Cardiac fibroblast (primary cell): ENCODE results near the gene LAMB1.

Source experiments
- DNase-seq, 2 donors: peaks; one replicate each; pipeline versions ENCODE4 v3.0.0 to v3.0.0-alpha.2; 2010; ENCODE audit warnings: low read depth in 2 of 2
- H3K4me3 ChIP-seq, 2 donors: replicated peaks in 1 of 2; 1 replicate in 1 of 2; 2 replicates in 1 of 2; pipeline ENCODE4 v1.5.1; 2011; ENCODE audit warnings: low read depth in 2 of 2, low read length in 2 of 2, mild to moderate bottlenecking in 2 of 2, moderate library complexity in 1 of 2
- CTCF ChIP-seq: IDR thresholded peaks from one replicate; pipeline ENCODE4 v1.5.1; 2011; ENCODE audit warnings: low read depth, mild to moderate bottlenecking, low read length, inconsistent platforms

The LAMB1 gene

GRCh38 chr7:107874605-107875446 is 128.1 kb downstream of the LAMB1 start:
- peak; percentile 64 for TF ChIP-seq CTCF
- no peak overlapping the region for H3K4me3 ChIP-seq
- peak; percentile 77 to 80 for DNase-seq

GRCh38 chr7:107874111-107874510 is 128.8 kb downstream of the LAMB1 start:
- no peak for DNase-seq
- no peak overlapping the region for H3K4me3 ChIP-seq
- no peak for TF ChIP-seq CTCF
